GM19397 (cell line): Measurements from ENCODE around the gene MIPOL1.

Experiments
- ATAC-seq: cut with Tn5 transposase; IDR thresholded peaks from one replicate; pipeline ENCODE4 v1.9.1; 2021; ENCODE audit warnings: mild to moderate bottlenecking, moderate library complexity; ENCODE audit not compliant: unreplicated experiment

Gene MIPOL1

GRCh38 chr14:37583358-37584210, 385.8 kb downstream of the MIPOL1 start:
- no peak for ATAC-seq

GRCh38 chr14:37584211-37585100, 386.7 kb downstream of the MIPOL1 start:
- ATAC-seq: no peak

GRCh38 chr14:37585101-37585511, 387.4 kb downstream of the MIPOL1 start:
- ATAC-seq: no peak

GRCh38 chr14:37585971-37586796, 388.4 kb downstream of the MIPOL1 start:
- no peak for ATAC-seq

- ATAC-seq: no peak
Observed at GRCh38 chr14:37586797-37587130, 389.0 kb downstream of the MIPOL1 start.

- no peak for ATAC-seq
Observed at GRCh38 chr14:37587131-37587803, 389.5 kb downstream of the MIPOL1 start.

- ATAC-seq: no peak
Observed at GRCh38 chr14:37587881-37588666, 390.3 kb downstream of the MIPOL1 start.

- ATAC-seq: no peak
Observed at GRCh38 chr14:37588667-37588955, 390.9 kb downstream of the MIPOL1 start.

GRCh38 chr14:37588956-37589714, 391.4 kb downstream of the MIPOL1 start:
- ATAC-seq: no peak

GRCh38 chr14:37589715-37590427, 392.1 kb downstream of the MIPOL1 start:
- ATAC-seq: no peak

GRCh38 chr14:37590428-37591139, 392.8 kb downstream of the MIPOL1 start:
- no peak for ATAC-seq

- no peak for ATAC-seq
Observed at GRCh38 chr14:37591311-37591940, 393.7 kb downstream of the MIPOL1 start.

- ATAC-seq: no peak
Observed at GRCh38 chr14:37591941-37592481, 394.3 kb downstream of the MIPOL1 start.

GRCh38 chr14:37592482-37593408, 395.0 kb downstream of the MIPOL1 start:
- ATAC-seq: no peak

- ATAC-seq: no peak
Observed at GRCh38 chr14:37593511-37594237, 395.9 kb downstream of the MIPOL1 start.
